Body of pancreas (tissue), 4 donors: ENCODE data around the gene PALM2AKAP2. TPM values are rescaled to one million over a fixed set of nuclear protein-coding genes. Genes with fewer than 3 reads are reported as not detected.
A peak's percentile ranks its signal among the peaks of the same experiment; 100 is the strongest.

ENCODE experiments used
- ATAC-seq: fragments of 150-250 bp; one replicate; pipeline ENCODE4 v1.9.1; 2016
- DNase-seq, 4 donors: peaks; one replicate each; pipeline ENCODE4 v3.0.0-alpha.2; 2019
- H3K27ac ChIP-seq, 4 donors: fragments of 200-600 bp; sonication (generic); 1 replicate in 3 of 4; 2 replicates in 1 of 4; pipeline versions ENCODE4 v1.5.1 to v1.6.1; 2016 to 2019; ENCODE audit warnings: mild to moderate bottlenecking in 1 of 4, mixed read lengths in 1 of 4, moderate library complexity in 1 of 4
- H3K27me3 ChIP-seq, 2 donors: fragments of 200-600 bp; sonication (generic); one replicate each; pipeline ENCODE4 v1.6.0; 2016; ENCODE audit warnings: mild to moderate bottlenecking in 1 of 2
- H3K36me3 ChIP-seq, 2 donors: fragments of 200-600 bp; sonication (generic); replicated peaks in 1 of 2; 2 replicates each; pipeline ENCODE4 v1.5.1; 2016; ENCODE audit warnings: low read depth in 2 of 2; ENCODE audit not compliant: insufficient read depth in 1 of 2
- H3K4me1 ChIP-seq: fragments of 200-600 bp; sonication (generic); one replicate; pipeline ENCODE4 v1.6.0; 2016
- H3K4me3 ChIP-seq, 2 donors: fragments of 200-600 bp; sonication (generic); 1 replicate in 1 of 2; 2 replicates in 1 of 2; pipeline ENCODE4 v1.5.1; 2016 to 2019
- H3K9me3 ChIP-seq, 3 donors: fragments of 200-600 bp; sonication (generic); 1 replicate in 2 of 3; 2 replicates in 1 of 3; pipeline ENCODE4 v1.5.1; 2016
- POLR2A ChIP-seq, 3 donors: fragments of 450-650 bp; IDR thresholded peaks; one replicate each; pipeline ENCODE4 v1.6.1; 2016; ENCODE audit warnings: antibody characterized with exemption in 3 of 3, mild to moderate bottlenecking in 2 of 3
- WGBS, 2 donors: methylation state at CpG; one replicate each; pipeline ENCODE4 v1.1.5; 2017; 5-methylcytosine and 5-hydroxymethylcytosine counted together
- intact Hi-C: fragments of 100-400 bp; cut with DNase I; formaldehyde crosslinking; loops from one replicate; pipeline ENCODE4 v1.15.1; 2023
- total RNA-seq, 2 donors: library from RNA; depleted of rRNA; stranded (reverse); fragments of >200 nt; gene quantifications; one replicate each; pipeline ENCODE4 v1.1.0, GENCODE V29; 2016
- TF ChIP-seq, protein P1 (sequence below), 7 experiments: fragments of 450-650 bp in 4 of 7; fragments of 200-600 bp in 3 of 7; sonication (generic) in 3 of 7; IDR thresholded peaks; one replicate each; pipeline ENCODE4 v1.5.1; 2016 to 2019; ENCODE audit warnings: antibody characterized with exemption in 7 of 7

PALM2AKAP2 gene
- total RNA-seq, 2 donors from 2014 or later: 0.99 to 2.1 TPM

DNA sequence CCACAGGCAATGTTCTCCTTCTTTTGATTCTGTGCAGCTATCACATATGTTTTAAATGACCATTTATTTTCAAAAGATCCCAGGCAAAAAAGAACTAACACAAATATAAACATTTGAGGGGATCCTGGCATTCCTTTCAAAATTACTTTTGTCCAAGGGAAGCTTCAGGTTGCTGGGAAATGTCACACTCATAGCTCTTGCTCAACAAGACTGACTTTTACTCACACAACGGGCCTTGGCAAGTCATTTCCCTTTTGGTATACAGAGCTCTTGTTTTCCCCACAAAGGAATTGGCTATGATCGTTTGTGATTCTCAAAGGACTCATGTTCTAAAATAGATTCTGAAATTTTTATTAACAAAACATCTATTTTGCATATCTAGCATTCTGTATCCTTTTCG, 4.5 kb upstream of the PALM2AKAP2 start:
- H3K4me1 ChIP-seq: peaks cover 10% of the 10 kb centered on the region
- DNase-seq (no peak), ATAC-seq (no peak)
- TF ChIP-seq, protein P1, sequence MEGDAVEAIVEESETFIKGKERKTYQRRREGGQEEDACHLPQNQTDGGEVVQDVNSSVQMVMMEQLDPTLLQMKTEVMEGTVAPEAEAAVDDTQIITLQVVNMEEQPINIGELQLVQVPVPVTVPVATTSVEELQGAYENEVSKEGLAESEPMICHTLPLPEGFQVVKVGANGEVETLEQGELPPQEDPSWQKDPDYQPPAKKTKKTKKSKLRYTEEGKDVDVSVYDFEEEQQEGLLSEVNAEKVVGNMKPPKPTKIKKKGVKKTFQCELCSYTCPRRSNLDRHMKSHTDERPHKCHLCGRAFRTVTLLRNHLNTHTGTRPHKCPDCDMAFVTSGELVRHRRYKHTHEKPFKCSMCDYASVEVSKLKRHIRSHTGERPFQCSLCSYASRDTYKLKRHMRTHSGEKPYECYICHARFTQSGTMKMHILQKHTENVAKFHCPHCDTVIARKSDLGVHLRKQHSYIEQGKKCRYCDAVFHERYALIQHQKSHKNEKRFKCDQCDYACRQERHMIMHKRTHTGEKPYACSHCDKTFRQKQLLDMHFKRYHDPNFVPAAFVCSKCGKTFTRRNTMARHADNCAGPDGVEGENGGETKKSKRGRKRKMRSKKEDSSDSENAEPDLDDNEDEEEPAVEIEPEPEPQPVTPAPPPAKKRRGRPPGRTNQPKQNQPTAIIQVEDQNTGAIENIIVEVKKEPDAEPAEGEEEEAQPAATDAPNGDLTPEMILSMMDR (IDR thresholded peaks at IDR 0.05): no peak
- no peak for TF ChIP-seq POLR2A (IDR thresholded peaks at IDR 0.05)
- WGBS, 2 donors: 55 to 57% methylated on average over 3 of the region's 3 CpGs
- no peaks in the 10 kb centered on the region for H3K27me3 ChIP-seq
- intact Hi-C loops: no loop called here
- no peak overlapping the region for H3K27ac ChIP-seq
- H3K9me3 ChIP-seq: no peaks in the 10 kb centered on the region
- no peak overlapping the region for H3K4me3 ChIP-seq
- H3K36me3 ChIP-seq: no peaks in the 10 kb centered on the region

DNA sequence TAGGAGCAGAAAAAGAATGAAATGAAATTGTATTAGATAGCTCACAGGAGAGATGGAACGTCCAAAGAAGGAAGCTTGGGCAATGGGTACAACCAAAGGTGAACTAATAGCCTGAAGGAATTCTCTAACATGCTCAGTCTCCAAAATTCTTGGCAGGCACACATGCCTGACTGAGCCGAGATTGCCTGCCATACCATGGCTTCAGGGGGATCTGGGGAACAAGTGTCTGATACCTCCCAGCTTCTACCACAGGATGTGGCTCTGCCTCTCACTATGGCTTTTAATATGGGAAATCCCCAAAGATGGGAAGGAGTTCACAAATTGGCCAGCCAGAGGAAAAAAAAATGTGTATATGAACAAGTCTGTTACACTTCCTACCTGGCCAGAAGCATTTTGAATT, 3.6 kb upstream of the PALM2AKAP2 start:
- H3K36me3 ChIP-seq: no peaks in the 10 kb centered on the region
- H3K9me3 ChIP-seq: no peaks in the 10 kb centered on the region
- no peak overlapping the region for H3K4me3 ChIP-seq
- ATAC-seq (no peak), DNase-seq (no peak)
- no peak for TF ChIP-seq POLR2A (IDR thresholded peaks at IDR 0.05)
- TF ChIP-seq, protein P1 (IDR thresholded peaks at IDR 0.05): no peak
- intact Hi-C loops: no loop called here
- H3K27me3 ChIP-seq: no peaks in the 10 kb centered on the region
- no peak overlapping the region for H3K27ac ChIP-seq
- peaks cover 12% of the 10 kb centered on the region for H3K4me1 ChIP-seq
- WGBS, 2 donors: 46 to 48% methylated on average over 2 of the region's 2 CpGs

DNA sequence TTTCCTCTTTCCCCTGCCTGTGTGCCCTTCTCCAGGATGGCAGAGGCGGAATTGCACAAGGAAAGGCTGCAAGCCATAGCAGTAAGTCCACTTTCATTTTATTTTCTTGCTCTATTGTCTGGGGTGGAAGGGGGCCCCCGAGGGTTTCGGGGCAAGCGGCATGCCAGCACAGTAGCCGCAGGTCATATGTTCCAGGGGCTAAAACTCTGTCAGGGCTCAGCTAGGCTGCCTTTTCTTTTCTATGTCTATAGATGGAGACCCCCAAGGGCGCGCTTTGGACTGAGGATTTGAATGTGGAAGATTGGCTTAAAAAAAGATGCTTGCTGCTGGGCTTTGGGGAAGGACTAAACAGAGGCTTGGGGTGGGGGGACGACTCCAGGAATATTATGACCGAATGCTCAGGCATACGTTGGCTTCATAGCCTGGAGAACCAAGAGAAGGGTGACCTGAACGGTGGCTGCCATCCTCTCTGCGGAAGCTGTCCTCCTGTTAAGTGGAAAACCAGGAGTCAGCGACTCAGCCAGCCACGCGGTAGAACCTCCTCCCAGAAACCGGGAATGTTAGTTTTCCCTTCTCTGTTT, 545 bp downstream of the PALM2AKAP2 start:
- DNase-seq (no peak), ATAC-seq (no peak)

DNA sequence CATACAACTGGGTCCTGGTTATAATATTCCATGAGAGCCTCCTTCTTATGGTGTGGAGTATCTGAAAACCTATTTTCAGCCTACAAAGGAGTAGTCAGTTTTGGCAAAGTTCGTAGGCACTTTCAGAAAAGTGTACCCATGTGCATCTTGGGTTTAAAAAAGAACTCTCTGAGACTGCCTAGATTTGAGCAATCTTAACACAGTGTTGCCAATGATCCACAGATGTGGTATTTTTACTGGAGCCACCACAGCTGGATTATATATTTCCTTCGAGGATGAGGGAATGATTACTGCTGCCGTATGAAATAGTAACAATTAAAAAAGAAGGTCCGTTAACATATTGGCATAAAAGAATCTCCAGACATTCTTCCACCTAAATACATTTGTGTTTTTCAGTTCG, 1.1 kb downstream of the PALM2AKAP2 start:
- Histone ChIP-seq H3K9me3 (no peaks in the 10 kb centered on the region), H3K27ac (no peak overlapping the region), H3K27me3 (no peaks in the 10 kb centered on the region), H3K4me3 (no peak overlapping the region), H3K36me3 (no peaks in the 10 kb centered on the region), H3K4me1 (peaks cover 12% of the 10 kb centered on the region)
- TF ChIP-seq POLR2A (IDR thresholded peaks at IDR 0.05): no peak
- TF ChIP-seq, protein P1 (IDR thresholded peaks at IDR 0.05): no peak
- 58 to 61% methylated on average over 5 of the region's 5 CpGs for WGBS, 2 donors
- ATAC-seq (no peak), DNase-seq (no peak)
- intact Hi-C loops: no loop called here

More for the DNA sequence above, 545 bp downstream of the PALM2AKAP2 start:
- WGBS, 2 donors: 7 to 9% methylated on average over 13 to 16 of the region's 16 CpGs
- no peak for TF ChIP-seq POLR2A (IDR thresholded peaks at IDR 0.05)
- TF ChIP-seq, protein P1 (IDR thresholded peaks at IDR 0.05): no peak
- H3K4me3 ChIP-seq: no peak overlapping the region
- H3K9me3 ChIP-seq: no peaks in the 10 kb centered on the region
- no peaks in the 10 kb centered on the region for H3K36me3 ChIP-seq
- no peaks in the 10 kb centered on the region for H3K27me3 ChIP-seq
- peak overlapping the region in 1 of 4 donors; percentile 5 for H3K27ac ChIP-seq
- intact Hi-C loops: no loop called here
- peaks cover 12% of the 10 kb centered on the region for H3K4me1 ChIP-seq

DNA sequence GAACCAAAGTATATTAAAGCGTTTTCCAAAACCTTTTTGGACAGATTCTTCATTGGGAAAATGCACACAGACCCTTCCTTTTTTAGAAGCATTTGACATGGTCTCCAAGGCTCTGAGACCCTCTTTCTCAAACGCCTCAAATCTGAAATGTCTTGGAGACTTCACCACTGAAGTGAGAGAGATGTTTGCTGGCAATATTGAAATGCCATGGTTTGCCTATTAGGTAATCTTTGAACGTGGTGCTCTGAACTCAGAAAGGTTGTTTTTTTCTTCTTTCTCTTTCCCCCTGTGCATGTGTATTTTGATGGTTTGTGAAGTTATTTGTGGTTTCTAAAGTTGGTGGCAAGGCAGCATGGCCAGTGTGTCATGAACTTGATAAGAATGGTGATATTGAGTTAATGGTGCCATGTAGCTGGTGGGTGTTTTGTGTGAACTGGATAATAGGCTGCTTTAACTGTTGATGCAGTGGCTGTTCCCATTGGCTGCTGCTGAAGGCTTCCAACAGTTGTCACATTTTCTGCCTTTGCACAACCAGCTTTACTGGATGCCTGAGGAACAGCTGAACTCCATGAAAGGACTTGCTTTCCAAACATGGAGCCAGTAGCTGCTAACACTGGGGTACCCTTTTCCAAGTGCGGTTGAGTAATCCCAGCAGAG, 1.7 kb downstream of the PALM2AKAP2 start:
- TF ChIP-seq POLR2A (IDR thresholded peaks at IDR 0.05): no peak
- TF ChIP-seq, protein P1 (IDR thresholded peaks at IDR 0.05): no peak
- no peak overlapping the region for H3K4me3 ChIP-seq
- no peak overlapping the region for H3K27ac ChIP-seq
- no peak for DNase-seq
- no peaks in the 10 kb centered on the region for H3K36me3 ChIP-seq
- H3K9me3 ChIP-seq: no peaks in the 10 kb centered on the region
- H3K4me1 ChIP-seq: peaks cover 12% of the 10 kb centered on the region
- intact Hi-C loops: no loop called here
- no peak for ATAC-seq
- WGBS, 2 donors: 52 to 56% methylated on average over 4 of the region's 4 CpGs
- no peaks in the 10 kb centered on the region for H3K27me3 ChIP-seq
